ENCODE data around the gene ARHGEF12. TPM values are rescaled to one million over a fixed set of nuclear protein-coding genes. Genes with fewer than 3 reads are reported as not detected.

The ARHGEF12 gene
- total and polyA plus RNA-seq, 2 experiments from 2014 or later = 9.0 to 38.9 TPM

DNA sequence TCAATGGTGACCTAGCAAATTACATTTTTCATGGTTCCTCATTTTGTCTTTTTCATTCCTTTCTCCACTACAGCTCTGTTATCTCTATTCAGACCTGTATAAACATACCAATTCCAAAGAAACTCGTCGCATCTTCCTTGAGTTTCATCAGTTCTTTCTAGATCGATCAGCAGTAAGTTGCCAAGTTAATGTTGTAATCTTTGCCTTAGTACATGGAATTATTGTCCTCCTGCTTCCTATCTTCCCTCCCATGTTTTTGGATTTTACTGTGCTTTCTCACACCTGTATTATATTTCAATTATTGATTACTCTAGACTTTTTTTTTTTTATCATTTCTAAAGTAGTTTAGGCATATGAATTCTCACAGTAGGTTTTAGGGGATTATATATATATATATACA lies 105.8 kb downstream of the ARHGEF12 start (continued):
- TF ChIP-seq, protein P1, sequence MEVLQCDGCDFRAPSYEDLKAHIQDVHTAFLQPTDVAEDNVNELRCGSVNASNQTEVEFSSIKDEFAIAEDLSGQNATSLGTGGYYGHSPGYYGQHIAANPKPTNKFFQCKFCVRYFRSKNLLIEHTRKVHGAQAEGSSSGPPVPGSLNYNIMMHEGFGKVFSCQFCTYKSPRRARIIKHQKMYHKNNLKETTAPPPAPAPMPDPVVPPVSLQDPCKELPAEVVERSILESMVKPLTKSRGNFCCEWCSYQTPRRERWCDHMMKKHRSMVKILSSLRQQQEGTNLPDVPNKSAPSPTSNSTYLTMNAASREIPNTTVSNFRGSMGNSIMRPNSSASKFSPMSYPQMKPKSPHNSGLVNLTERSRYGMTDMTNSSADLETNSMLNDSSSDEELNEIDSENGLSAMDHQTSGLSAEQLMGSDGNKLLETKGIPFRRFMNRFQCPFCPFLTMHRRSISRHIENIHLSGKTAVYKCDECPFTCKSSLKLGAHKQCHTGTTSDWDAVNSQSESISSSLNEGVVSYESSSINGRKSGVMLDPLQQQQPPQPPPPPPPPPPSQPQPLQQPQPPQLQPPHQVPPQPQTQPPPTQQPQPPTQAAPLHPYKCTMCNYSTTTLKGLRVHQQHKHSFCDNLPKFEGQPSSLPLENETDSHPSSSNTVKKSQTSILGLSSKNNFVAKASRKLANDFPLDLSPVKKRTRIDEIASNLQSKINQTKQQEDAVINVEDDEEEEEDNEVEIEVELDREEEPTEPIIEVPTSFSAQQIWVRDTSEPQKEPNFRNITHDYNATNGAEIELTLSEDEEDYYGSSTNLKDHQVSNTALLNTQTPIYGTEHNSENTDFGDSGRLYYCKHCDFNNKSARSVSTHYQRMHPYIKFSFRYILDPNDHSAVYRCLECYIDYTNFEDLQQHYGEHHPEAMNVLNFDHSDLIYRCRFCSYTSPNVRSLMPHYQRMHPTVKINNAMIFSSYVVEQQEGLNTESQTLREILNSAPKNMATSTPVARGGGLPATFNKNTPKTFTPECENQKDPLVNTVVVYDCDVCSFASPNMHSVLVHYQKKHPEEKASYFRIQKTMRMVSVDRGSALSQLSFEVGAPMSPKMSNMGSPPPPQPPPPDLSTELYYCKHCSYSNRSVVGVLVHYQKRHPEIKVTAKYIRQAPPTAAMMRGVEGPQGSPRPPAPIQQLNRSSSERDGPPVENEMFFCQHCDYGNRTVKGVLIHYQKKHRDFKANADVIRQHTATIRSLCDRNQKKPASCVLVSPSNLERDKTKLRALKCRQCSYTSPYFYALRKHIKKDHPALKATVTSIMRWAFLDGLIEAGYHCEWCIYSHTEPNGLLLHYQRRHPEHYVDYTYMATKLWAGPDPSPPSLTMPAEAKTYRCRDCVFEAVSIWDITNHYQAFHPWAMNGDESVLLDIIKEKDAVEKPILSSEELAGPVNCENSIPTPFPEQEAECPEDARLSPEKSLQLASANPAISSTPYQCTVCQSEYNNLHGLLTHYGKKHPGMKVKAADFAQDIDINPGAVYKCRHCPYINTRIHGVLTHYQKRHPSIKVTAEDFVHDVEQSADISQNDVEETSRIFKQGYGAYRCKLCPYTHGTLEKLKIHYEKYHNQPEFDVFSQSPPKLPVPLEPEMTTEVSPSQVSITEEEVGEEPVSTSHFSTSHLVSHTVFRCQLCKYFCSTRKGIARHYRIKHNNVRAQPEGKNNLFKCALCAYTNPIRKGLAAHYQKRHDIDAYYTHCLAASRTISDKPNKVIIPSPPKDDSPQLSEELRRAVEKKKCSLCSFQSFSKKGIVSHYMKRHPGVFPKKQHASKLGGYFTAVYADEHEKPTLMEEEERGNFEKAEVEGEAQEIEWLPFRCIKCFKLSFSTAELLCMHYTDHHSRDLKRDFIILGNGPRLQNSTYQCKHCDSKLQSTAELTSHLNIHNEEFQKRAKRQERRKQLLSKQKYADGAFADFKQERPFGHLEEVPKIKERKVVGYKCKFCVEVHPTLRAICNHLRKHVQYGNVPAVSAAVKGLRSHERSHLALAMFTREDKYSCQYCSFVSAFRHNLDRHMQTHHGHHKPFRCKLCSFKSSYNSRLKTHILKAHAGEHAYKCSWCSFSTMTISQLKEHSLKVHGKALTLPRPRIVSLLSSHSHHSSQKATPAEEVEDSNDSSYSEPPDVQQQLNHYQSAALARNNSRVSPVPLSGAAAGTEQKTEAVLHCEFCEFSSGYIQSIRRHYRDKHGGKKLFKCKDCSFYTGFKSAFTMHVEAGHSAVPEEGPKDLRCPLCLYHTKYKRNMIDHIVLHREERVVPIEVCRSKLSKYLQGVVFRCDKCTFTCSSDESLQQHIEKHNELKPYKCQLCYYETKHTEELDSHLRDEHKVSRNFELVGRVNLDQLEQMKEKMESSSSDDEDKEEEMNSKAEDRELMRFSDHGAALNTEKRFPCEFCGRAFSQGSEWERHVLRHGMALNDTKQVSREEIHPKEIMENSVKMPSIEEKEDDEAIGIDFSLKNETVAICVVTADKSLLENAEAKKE (CRISPR knock-in tag; IDR thresholded peaks at IDR 0.05) = no peak
- TF ChIP-seq ZNF331 (CRISPR knock-in tag; IDR thresholded peaks at IDR 0.05; ENCODE audit: low read depth) (no peak), NANOG (IDR thresholded peaks at IDR 0.05; ENCODE audit: borderline replicate concordance) (no peak)
- TF ChIP-seq, protein P2, sequence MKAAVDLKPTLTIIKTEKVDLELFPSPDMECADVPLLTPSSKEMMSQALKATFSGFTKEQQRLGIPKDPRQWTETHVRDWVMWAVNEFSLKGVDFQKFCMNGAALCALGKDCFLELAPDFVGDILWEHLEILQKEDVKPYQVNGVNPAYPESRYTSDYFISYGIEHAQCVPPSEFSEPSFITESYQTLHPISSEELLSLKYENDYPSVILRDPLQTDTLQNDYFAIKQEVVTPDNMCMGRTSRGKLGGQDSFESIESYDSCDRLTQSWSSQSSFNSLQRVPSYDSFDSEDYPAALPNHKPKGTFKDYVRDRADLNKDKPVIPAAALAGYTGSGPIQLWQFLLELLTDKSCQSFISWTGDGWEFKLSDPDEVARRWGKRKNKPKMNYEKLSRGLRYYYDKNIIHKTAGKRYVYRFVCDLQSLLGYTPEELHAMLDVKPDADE (IDR thresholded peaks at IDR 0.05) = no peak

DNA sequence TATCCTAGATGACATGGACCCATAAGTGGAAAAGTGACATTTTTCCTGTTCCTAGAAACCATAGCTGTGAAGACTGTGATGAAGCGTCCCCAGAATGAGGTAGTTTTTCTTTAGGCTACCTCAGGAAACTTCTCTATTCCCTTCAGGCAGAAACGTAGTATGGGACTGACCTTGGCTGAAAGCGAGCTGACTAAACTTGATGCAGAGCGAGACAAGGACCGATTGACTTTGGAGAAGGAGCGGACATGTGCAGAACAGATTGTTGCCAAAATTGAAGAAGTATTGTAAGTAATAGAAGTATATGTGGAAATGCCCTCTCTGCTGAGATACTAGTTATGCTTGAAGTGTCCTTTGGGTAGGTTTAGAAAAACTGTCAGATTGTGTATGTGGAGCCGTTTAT lies 110.6 kb downstream of the ARHGEF12 start:
- ATAC-seq (no peak), DNase-seq (ENCODE audit: low spot score) (no peak)
- H3K4me3 Mint-ChIP-seq = no peak overlapping the region
- H3K9me3 Mint-ChIP-seq = no peaks in the 10 kb centered on the region
- Histone ChIP-seq H3K4me3 (no peak overlapping the region), H3K27ac (ENCODE audit: low read depth) (no peak overlapping the region), H4K20me1 (replicated peaks; ENCODE audit: insufficient read depth) (0 out of 2 replicates have a peak, but pooled peaks cover 2% of the 10 kb centered on the region), H3K36me3 (ENCODE audit: insufficient read depth) (0 out of 2 replicates have a peak, but pooled peaks cover 3% of the 10 kb centered on the region), H3K9me2 (ENCODE audit: insufficient read depth) (no peaks in the 10 kb centered on the region), H3K4me1 (ENCODE audit: insufficient read depth) (peaks cover 9% of the 10 kb centered on the region), H2AFZ (no peak overlapping the region), H3F3A (replicated peaks; ENCODE audit: low read depth) (no peaks in the 10 kb centered on the region), H3K4me2 (no peak overlapping the region), H3K27me3 (ENCODE audit: insufficient read depth) (no peaks in the 10 kb centered on the region), H3K79me2 (replicated peaks; ENCODE audit: insufficient read depth) (no peaks in the 10 kb centered on the region)
- H3K4me1 Mint-ChIP-seq = peaks cover 15% of the 10 kb centered on the region
- H3K27me3 Mint-ChIP-seq (ENCODE audit: insufficient read depth, low read depth, poor library complexity) = peaks cover 3% of the 10 kb centered on the region
- H3K36me3 Mint-ChIP-seq (ENCODE audit: low read depth) = peaks cover 39% of the 10 kb centered on the region
- TF ChIP-seq, protein P3, sequence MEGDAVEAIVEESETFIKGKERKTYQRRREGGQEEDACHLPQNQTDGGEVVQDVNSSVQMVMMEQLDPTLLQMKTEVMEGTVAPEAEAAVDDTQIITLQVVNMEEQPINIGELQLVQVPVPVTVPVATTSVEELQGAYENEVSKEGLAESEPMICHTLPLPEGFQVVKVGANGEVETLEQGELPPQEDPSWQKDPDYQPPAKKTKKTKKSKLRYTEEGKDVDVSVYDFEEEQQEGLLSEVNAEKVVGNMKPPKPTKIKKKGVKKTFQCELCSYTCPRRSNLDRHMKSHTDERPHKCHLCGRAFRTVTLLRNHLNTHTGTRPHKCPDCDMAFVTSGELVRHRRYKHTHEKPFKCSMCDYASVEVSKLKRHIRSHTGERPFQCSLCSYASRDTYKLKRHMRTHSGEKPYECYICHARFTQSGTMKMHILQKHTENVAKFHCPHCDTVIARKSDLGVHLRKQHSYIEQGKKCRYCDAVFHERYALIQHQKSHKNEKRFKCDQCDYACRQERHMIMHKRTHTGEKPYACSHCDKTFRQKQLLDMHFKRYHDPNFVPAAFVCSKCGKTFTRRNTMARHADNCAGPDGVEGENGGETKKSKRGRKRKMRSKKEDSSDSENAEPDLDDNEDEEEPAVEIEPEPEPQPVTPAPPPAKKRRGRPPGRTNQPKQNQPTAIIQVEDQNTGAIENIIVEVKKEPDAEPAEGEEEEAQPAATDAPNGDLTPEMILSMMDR (conservative IDR thresholded peaks at IDR 0.05; ENCODE audit: low read depth in 2 of 2) = no peak
- TF ChIP-seq ZNF331 (CRISPR knock-in tag; IDR thresholded peaks at IDR 0.05; ENCODE audit: low read depth) = no peak
- TF ChIP-seq STAT1 (IDR thresholded peaks at IDR 0.05; ENCODE audit: unreplicated experiment) = no peak
- TF ChIP-seq EZH2 (IDR thresholded peaks at IDR 0.05; ENCODE audit: low read depth, unreplicated experiment) = no peak
- no peak overlapping the region for H3K27ac Mint-ChIP-seq
